M059J (cell line): ENCODE data around the gene ST6GALNAC1. TPM values are rescaled to one million over a fixed set of nuclear protein-coding genes. Genes with fewer than 3 reads are reported as not detected.

Source experiments
- DNase-seq: peaks from one replicate; pipeline ENCODE4 v3.0.0-alpha.2; 2012; ENCODE audit warnings: low read depth
- total RNA-seq: library from RNA; depleted of rRNA; stranded (reverse); fragments of >200 nt; shearing (Covaris generic); gene quantifications from 2 replicates; pipeline ENCODE4 v1.2.3, GENCODE V29; 2014; rRNA removed

ST6GALNAC1 gene
- total RNA-seq, 1 experiment from 2014 or later, result not detected

DNA sequence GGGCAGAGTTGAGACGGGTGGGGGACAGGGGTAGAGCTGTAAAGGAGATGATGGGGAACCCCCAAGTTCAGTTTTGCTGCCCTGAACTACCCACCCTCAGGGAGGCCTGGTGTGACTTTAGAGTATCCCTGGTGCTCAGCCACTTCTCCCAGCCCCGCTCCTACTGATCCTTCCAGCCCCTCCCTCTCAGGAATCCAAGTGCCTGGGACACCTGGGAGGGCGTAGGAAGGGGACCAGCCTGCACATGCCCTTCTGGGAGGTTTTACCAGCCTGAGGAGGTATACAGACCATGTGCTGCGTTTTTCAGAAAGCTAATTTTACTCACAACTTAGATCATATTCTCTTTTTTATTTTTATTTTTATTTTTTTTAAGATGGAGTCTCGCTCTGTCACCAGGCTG, 62.0 kb downstream of the ST6GALNAC1 start:
- DNase-seq, result no peak

DNA sequence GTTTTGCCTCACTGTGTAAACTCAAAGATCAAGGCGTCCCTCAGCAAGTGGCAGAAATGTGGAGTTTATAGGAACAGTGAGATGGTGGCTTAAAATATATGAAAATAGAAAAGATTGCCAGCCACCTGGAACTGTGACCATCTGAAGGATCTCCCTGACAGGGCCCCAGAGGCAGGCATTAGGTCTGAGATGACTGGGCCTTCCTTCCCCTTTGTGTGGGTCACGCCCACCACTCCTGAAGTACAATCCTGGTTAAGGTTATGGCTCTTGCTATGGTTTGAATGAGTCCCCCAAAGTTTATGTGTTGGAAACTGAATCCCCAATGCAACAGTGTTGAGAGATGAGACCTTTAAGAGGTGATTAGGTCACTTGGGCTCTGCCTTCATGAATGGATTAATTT, 64.3 kb downstream of the ST6GALNAC1 start:
- no peak for DNase-seq

DNA sequence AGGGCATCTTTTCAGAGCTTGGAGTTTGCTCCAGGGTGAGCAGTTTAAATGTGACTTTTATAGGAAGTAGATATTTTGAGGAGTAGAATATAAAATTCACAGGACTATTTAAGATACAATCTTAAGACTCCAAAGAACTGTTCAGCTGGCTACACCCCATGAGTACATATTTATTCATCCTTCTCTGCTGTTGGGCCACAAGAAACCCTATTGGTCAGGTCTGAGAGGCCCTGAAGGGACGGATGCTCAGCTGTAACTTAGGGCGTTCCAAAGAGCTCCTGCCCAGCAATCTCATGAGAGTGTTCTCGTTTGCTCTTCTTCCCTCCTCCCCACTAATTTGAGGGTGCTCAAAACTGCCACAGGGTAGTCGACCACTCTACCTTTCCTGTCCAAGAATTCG, 65.2 kb downstream of the ST6GALNAC1 start:
- no peak for DNase-seq

DNA sequence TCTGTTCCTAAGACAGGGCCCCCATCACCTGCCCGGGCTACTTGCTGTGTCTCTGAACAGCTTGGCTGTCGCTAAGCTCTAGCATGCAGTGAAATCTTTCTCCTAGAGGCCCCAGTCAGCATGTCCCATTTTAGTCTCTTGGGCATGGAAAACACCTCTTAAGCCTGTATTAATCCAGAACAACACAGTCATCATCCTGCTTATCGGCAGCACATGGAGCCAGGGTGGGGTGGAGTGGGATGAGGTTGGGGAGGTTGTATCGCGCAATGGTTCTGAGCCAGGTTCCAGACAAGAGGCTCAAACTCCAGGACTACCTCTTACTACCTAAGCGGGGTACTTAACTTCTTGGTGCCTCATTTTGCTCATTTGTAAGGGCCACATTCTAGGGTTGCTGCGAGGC, 65.7 kb downstream of the ST6GALNAC1 start:
- no peak for DNase-seq

DNA sequence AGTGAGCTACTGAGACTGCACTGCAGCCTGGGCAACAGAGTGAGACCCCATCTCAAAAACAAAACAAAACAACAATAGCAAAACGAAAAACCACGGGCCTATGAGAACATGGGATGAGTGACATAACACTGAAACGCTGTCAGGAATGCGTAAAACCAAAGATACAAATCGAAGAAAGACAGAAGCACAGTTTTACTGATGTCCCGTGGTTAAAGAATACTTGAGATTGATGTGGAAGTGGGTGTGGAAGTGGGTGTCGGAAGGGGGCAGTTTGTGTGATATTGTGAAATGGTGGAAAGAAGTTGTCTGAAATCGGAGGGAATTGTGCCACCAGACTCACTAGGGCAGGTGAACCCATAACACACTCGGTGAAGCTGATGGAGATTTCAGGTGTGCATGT, 67.4 kb downstream of the ST6GALNAC1 start:
- DNase-seq, result no peak

DNA sequence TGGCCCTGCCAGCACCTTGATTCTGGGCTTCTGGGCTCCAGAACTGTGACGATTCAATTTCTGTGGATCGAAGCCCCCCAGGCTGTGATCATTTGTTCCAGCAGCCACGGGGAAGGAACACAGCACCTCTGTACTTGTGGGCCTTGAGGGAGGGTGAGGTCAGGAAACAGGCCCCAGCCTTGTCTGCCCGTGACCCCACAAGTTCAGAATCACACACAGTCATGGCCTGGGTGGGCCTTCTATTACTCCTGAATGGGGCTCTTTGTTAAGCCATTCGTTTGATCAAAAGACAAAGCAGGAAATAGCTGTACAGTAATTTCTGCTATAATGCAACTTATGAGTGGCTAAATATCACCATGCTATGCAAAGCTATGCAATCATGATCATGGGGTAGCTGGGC, 68.0 kb downstream of the ST6GALNAC1 start:
- DNase-seq, result no peak

Other genes with a start within 250 kb of the ST6GALNAC1 start
- gene UBE2O, start 190.6 kb downstream of the ST6GALNAC1 start, total RNA-seq, result 9.8 and 18.5 TPM in 2 replicates
- not detected in 2 replicates for gene AANAT, start 176.2 kb downstream of the ST6GALNAC1 start, total RNA-seq
- 18.1 and 23.2 TPM in 2 replicates for gene RHBDF2, start 142.3 kb downstream of the ST6GALNAC1 start, total RNA-seq
- gene CYGB, start 106.0 kb downstream of the ST6GALNAC1 start, total RNA-seq, result 0.62 TPM in 1 of 2 replicates, not detected in the other
- 0.02 and 1.4 TPM in 2 replicates for gene PRCD, start 103.7 kb downstream of the ST6GALNAC1 start, total RNA-seq
- gene ST6GALNAC2, start 57.9 kb downstream of the ST6GALNAC1 start, total RNA-seq, result 2.1 and 5.9 TPM in 2 replicates
- 125 and 142 TPM in 2 replicates for gene MXRA7, start 67.2 kb upstream of the ST6GALNAC1 start, total RNA-seq
- 28.6 and 40.5 TPM in 2 replicates for gene JMJD6, start 82.8 kb upstream of the ST6GALNAC1 start, total RNA-seq
- gene METTL23, start 83.1 kb upstream of the ST6GALNAC1 start, total RNA-seq, result 41.0 and 60.8 TPM in 2 replicates
- 225 and 289 TPM in 2 replicates for gene SRSF2, start 93.6 kb upstream of the ST6GALNAC1 start, total RNA-seq
- gene MFSD11, start 94.4 kb upstream of the ST6GALNAC1 start, total RNA-seq, result 15.8 and 16.4 TPM in 2 replicates
- 6.5 and 11.8 TPM in 2 replicates for gene MGAT5B, start 224.6 kb upstream of the ST6GALNAC1 start, total RNA-seq